GM12801 (cell line): ENCODE data around the gene TYSND1.

Experiments used
- CTCF ChIP-seq: IDR thresholded peaks from one replicate; pipeline ENCODE4 v1.5.1; 2011; ENCODE audit warnings: control low read depth; ENCODE audit not compliant: insufficient read length; ENCODE audit errors: extremely low read depth

The TYSND1 gene

GRCh38 chr10:70121281-70121949, 25.1 kb downstream of the TYSND1 start:
- TF ChIP-seq CTCF, result no peak

GRCh38 chr10:70120417-70120816, 26.1 kb downstream of the TYSND1 start:
- no peak for TF ChIP-seq CTCF

- TF ChIP-seq CTCF, result no peak
Measured at GRCh38 chr10:70119623-70120022, 26.9 kb downstream of the TYSND1 start.

- no peak for TF ChIP-seq CTCF
Measured at GRCh38 chr10:70119197-70119596, 27.3 kb downstream of the TYSND1 start.

GRCh38 chr10:70118196-70118595, 28.3 kb downstream of the TYSND1 start:
- no peak for TF ChIP-seq CTCF

- TF ChIP-seq CTCF, result no peak
Measured at GRCh38 chr10:70117646-70118045, 28.9 kb downstream of the TYSND1 start.

- TF ChIP-seq CTCF, result no peak
Measured at GRCh38 chr10:70115948-70116682, 30.4 kb downstream of the TYSND1 start.
